K562 (cell line): ENCODE measurements around the gene PTCH2. TPM values are rescaled to one million over a fixed set of nuclear protein-coding genes. Genes with fewer than 3 reads are reported as not detected.
A peak's percentile ranks its signal among the peaks of the same experiment; 100 is the strongest.

Experiments
- HMG20A ChIP-seq: fragments of 450-650 bp; formaldehyde crosslinking; conservative IDR thresholded peaks from 2 replicates; pipeline ENCODE4 v1.4.0; 2020; ENCODE audit warnings: mild to moderate bottlenecking, mixed read lengths
- KDM5B ChIP-seq: fragments of 200-600 bp; sonication (generic); IDR thresholded peaks from 2 replicates; pipeline ENCODE4 v1.6.1; 2012; ENCODE audit warnings: low read depth, mild to moderate bottlenecking, moderate library complexity, low read length, control low read depth, inconsistent platforms; ENCODE audit not compliant: insufficient replicate concordance
- MCM2 ChIP-seq: fragments of 450-650 bp; IDR thresholded peaks from 2 replicates; pipeline ENCODE4 v1.6.1; 2017; ENCODE audit warnings: low read depth, mild to moderate bottlenecking
- NUFIP1 ChIP-seq: fragments of 450-650 bp; IDR thresholded peaks from 2 replicates; pipeline ENCODE4 v1.6.1; 2018; ENCODE audit not compliant: partially characterized antibody
- PHF21A ChIP-seq: fragments of 450-650 bp; IDR thresholded peaks from 2 replicates; pipeline ENCODE4 v1.6.1; 2017; ENCODE audit warnings: low read depth, borderline replicate concordance
- POLR2H ChIP-seq: IDR thresholded peaks from 2 replicates; pipeline ENCODE4 v1.6.1; 2016; ENCODE audit warnings: missing genetic modification characterization, low read depth, mild to moderate bottlenecking, control low read depth, missing compliant biosample characterization, moderate library complexity
- RBM15 ChIP-seq: fragments of 200-400 bp; formaldehyde crosslinking; IDR thresholded peaks from 2 replicates; pipeline ENCODE4 v1.6.1; 2018; ENCODE audit warnings: mild to moderate bottlenecking, low read length, moderate library complexity; ENCODE audit not compliant: insufficient read depth
- RBM34 ChIP-seq: fragments of 200-400 bp; formaldehyde crosslinking; IDR thresholded peaks from 2 replicates; pipeline ENCODE4 v1.6.1; 2018; ENCODE audit warnings: low read length, borderline replicate concordance; ENCODE audit not compliant: insufficient read depth
- RREB1 ChIP-seq: fragments of 250-450 bp; sonication (Bioruptor Pico); IDR thresholded peaks from 2 replicates; pipeline ENCODE4 v1.4.0; 2020
- TAL1 ChIP-seq: fragments of 450-650 bp; IDR thresholded peaks from 2 replicates; pipeline ENCODE4 v1.6.1; 2016; ENCODE audit warnings: mild to moderate bottlenecking
- ZBTB12 ChIP-seq: fragments of 250-450 bp; sonication (Bioruptor Pico); IDR thresholded peaks from 2 replicates; pipeline ENCODE4 v1.4.0; 2020
- ZC3H4 ChIP-seq: sonication (generic); formaldehyde crosslinking; IDR thresholded peaks from 2 replicates; pipeline ENCODE4 v1.9.0; 2021; ENCODE audit warnings: missing genetic modification reagents, borderline replicate concordance
- ZFPM2 ChIP-seq: fragments of 250-450 bp; sonication (Bioruptor Pico); IDR thresholded peaks from 2 replicates; pipeline ENCODE4 v1.5.1; 2022; ENCODE audit warnings: mild to moderate bottlenecking
- ZNF511 ChIP-seq: sonication (generic); formaldehyde crosslinking; IDR thresholded peaks from 2 replicates; pipeline ENCODE4 v1.8.0; 2022; ENCODE audit warnings: mild to moderate bottlenecking, missing genetic modification reagents
- ZNF561 ChIP-seq: fragments of 450-650 bp; formaldehyde crosslinking; conservative IDR thresholded peaks from 2 replicates; pipeline ENCODE4 v1.4.0; 2020; ENCODE audit warnings: mild to moderate bottlenecking, moderate library complexity
- ZNF766 ChIP-seq: fragments of 200-800 bp; sonication (Bioruptor generic); conservative IDR thresholded peaks from 2 replicates; pipeline ENCODE4 v1.6.1; 2016; ENCODE audit warnings: missing genetic modification characterization, missing compliant biosample characterization
- polyA plus RNA-seq, 8 experiments: library from polyadenylated mRNA; depleted of rRNA in 4 of 8; stranded (reverse) in 5 of 8; unstranded in 3 of 8; fragments of >200 nt; fragmentation: Nextera tagmentation in 2 of 8; fragmentation: Illumina TruSeq in 1 of 8; extraction: Ambion mirVana in 2 of 8; extraction: Trizol in 1 of 8; gene quantifications; 2 replicates each; pipeline versions ENCODE4 v1.2.1 to v1.2.3, GENCODE V29; 2011 to 2014; ENCODE audit warnings: inconsistent platforms in 1 of 8, missing spikeins in 1 of 8
- total RNA-seq, 7 experiments: library from RNA; depleted of rRNA in 6 of 7; stranded (reverse); fragments of >200 nt in 6 of 7; fragmentation: Illumina TruSeq in 2 of 7; extraction: Trizol in 2 of 7; gene quantifications; 2 replicates each; pipeline versions ENCODE4 v1.2.1 to v1.2.3, GENCODE V29; 2011 to 2021; ENCODE audit warnings: low replicate concordance in 1 of 7
- TF ChIP-seq, protein P1 (sequence below): fragments of 150-350 bp; conservative IDR thresholded peaks from 2 replicates; pipeline ENCODE4 v1.6.1; 2014; ENCODE audit warnings: low read length

PTCH2 gene
- total and polyA plus RNA-seq, 9 of the 15 experiments (the other 6 are each of a cell fraction or from before 2014, with no cell fraction given) = 0.15 to 27.3 (median 0.48) TPM; not detected in 1

DNA sequence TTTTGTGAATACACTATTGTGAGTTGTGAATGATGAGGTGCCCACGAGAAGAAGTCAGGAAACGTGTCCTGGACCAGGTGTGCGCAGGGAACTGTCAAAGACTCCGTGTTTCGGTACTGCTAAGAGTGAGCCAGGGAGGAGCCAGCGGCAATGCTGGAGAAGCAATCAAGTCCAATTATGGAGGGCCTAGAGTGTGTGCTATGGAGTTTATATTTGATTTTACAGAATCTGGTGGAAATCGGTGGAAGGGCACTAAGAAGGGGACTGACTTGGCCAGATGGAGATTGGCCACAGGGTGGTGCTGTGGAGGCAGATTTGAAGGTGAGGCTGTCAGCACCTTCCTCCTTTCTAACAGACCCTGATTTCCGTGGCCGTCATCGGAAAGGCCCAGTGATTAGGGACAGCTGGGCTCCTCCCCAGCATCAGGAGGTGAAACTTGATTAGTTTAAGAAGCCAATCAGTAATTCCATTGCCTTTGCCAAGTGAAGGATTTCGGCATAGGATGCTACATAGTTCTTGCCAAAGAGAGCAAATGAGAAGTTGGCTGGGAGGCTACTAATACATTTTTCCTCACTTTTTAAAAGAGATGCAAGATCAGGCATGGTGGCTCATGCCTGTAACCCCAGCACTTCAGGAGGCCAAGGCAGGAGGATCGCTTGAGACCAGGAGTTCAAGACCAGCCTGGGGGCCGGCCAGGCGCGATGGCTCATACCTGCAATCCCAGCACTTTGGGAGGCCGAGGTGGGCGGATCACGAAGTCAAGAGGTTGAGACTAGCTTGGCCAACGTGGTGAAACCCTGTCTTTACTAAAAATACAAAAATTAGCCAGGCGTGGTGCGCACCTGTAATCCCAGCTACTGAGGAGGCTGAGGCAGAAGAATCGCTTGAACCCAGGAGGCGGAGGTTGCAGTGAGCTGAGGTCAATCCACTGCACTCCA is 7.0 kb downstream of the PTCH2 start (continued):
- TF ChIP-seq RREB1 (CRISPR knock-in tag) = no peak
- no peak for TF ChIP-seq HMG20A (CRISPR knock-in tag)
- no peak for TF ChIP-seq KDM5B
- TF ChIP-seq, protein P1, sequence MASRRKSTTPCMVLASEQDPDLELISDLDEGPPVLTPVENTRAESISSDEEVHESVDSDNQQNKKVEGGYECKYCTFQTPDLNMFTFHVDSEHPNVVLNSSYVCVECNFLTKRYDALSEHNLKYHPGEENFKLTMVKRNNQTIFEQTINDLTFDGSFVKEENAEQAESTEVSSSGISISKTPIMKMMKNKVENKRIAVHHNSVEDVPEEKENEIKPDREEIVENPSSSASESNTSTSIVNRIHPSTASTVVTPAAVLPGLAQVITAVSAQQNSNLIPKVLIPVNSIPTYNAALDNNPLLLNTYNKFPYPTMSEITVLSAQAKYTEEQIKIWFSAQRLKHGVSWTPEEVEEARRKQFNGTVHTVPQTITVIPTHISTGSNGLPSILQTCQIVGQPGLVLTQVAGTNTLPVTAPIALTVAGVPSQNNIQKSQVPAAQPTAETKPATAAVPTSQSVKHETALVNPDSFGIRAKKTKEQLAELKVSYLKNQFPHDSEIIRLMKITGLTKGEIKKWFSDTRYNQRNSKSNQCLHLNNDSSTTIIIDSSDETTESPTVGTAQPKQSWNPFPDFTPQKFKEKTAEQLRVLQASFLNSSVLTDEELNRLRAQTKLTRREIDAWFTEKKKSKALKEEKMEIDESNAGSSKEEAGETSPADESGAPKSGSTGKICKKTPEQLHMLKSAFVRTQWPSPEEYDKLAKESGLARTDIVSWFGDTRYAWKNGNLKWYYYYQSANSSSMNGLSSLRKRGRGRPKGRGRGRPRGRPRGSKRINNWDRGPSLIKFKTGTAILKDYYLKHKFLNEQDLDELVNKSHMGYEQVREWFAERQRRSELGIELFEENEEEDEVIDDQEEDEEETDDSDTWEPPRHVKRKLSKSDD = no peak
- peak; percentile 47; the same call in 1 of the 2 replicates for TF ChIP-seq ZNF511 (CRISPR knock-in tag)
- no peak for TF ChIP-seq ZNF561 (CRISPR knock-in tag)
- TF ChIP-seq TAL1 = 0 out of 2 replicates have a peak, but pooled peaks have one; percentile 16
- no peak for TF ChIP-seq RBM15
- TF ChIP-seq RBM34 = no peak
- TF ChIP-seq ZC3H4 (CRISPR knock-in tag) = no peak
- TF ChIP-seq PHF21A = peak; percentile 35; the same call in 1 of the 2 replicates
- no peak for TF ChIP-seq ZFPM2 (CRISPR knock-in tag)
- TF ChIP-seq ZBTB12 (CRISPR knock-in tag) = no peak
- no peak for TF ChIP-seq ZNF766 (CRISPR knock-in tag)
- TF ChIP-seq MCM2 = no peak
- no peak for TF ChIP-seq POLR2H
- no peak for TF ChIP-seq NUFIP1
